Measurements from ENCODE around the gene FAM9C.

GRCh38 chrX:12986886-12987285 is 57.5 kb downstream of the FAM9C start:
- no peak for TF ChIP-seq CTCF (IDR thresholded peaks at IDR 0.05; ENCODE audit: insufficient read depth, low read length, poor library complexity, severe bottlenecking)
- TF ChIP-seq EZH2phosphoT487 (conservative IDR thresholded peaks at IDR 0.05; ENCODE audit: low read length) = no peak
